Activated CD8-positive, alpha-beta T cell treated with anti-CD3 and anti-CD28 coated beads for 36 hours (primary cell): ENCODE measurements around the gene ARHGEF40. TPM values are rescaled to one million over a fixed set of nuclear protein-coding genes. Genes with fewer than 3 reads are reported as not detected.

Experiments
- ATAC-seq: fragments of 200-7000 bp; cut with Tn5 transposase; one replicate; pipeline ENCODE4 v1.10.0; 2021; ENCODE audit warnings: mild to moderate bottlenecking, moderate library complexity
- CTCF ChIA-PET: fragments of 350-600 bp; sonication (Branson Sonifier 250); formaldehyde crosslinking; loops from one replicate; lab custom pipeline; 2021; ENCODE audit warnings: antibody characterized with exemption; lab: Charles Lee
- POLR2A ChIA-PET: fragments of 350-600 bp; sonication (Branson Sonifier 250); formaldehyde crosslinking; loops from one replicate; lab custom pipeline; 2021; ENCODE audit warnings: antibody characterized with exemption; lab: Charles Lee
- DNase-seq: peaks from one replicate; pipeline ENCODE4 v3.0.0-alpha.2; 2020
- H3K27ac Mint-ChIP-seq: one replicate; pipeline ENCODE4 v1.8.0; 2021; ENCODE audit warnings: mild to moderate bottlenecking, mixed read lengths
- H3K27me3 Mint-ChIP-seq: one replicate; pipeline ENCODE4 v1.8.0; 2021; ENCODE audit warnings: mixed read lengths
- H3K36me3 Mint-ChIP-seq: one replicate; pipeline ENCODE4 v1.8.0; 2021; ENCODE audit warnings: low read depth, mixed read lengths
- H3K4me1 Mint-ChIP-seq: one replicate; pipeline ENCODE4 v1.8.0; 2021; ENCODE audit warnings: low read depth, mixed read lengths
- H3K4me3 Mint-ChIP-seq: one replicate; pipeline ENCODE4 v1.8.0; 2021; ENCODE audit warnings: mild to moderate bottlenecking, moderate library complexity, mixed read lengths
- H3K9me3 Mint-ChIP-seq: one replicate; pipeline ENCODE4 v1.8.0; 2021; ENCODE audit warnings: mixed read lengths
- CTCF ChIP-seq: fragments of 200-600 bp; IDR thresholded peaks from one replicate; pipeline ENCODE4 v1.8.0; 2022; ENCODE audit warnings: antibody characterized with exemption, mild to moderate bottlenecking
- intact Hi-C: fragments of 100-400 bp; cut with micrococcal nuclease; formaldehyde crosslinking; loops from one replicate; pipeline ENCODE4 v1.10.0; 2022
- total RNA-seq, 2 experiments: library from RNA; stranded (reverse); gene quantifications; one replicate each; pipeline ENCODE4 v1.2.3, GENCODE V29; 2021

The ARHGEF40 gene
- total RNA-seq, 2 experiments from 2014 or later, result 0.18 to 0.23 TPM

DNA sequence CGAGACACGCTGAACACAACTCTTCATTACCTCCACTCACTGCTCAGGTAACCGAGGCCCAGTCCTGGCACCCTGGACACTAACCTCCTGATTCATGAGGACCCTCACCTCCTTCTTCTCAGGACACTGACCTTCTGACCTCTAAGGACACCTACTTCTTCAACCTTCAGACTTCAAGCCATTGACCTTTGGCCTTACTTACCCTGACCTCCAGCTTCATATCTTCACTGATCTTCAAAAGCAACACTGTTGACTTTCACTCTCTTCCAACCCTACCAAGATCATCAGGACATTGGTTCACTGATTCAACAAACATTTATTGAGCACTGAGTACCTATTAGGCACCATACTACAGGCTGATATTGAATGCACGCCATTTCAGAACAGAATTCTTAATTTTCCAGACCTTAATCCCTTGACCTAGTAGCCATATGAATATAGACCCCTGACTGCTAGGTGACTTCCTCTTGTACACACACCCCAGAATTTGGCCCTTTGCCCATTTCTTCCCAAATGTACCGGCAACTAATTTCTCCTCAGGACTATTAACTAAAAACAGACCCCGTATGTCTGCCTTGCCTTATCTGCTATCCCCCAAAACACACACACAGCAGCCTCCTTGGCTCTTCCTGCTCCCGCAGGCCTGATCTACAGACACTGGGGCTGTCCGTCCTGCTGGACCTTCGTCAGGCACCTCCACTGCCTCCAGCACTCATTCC is 5.8 kb downstream of the ARHGEF40 start:
- ATAC-seq (no peak), DNase-seq (no peak)
- TF ChIP-seq CTCF, result no peak
- peaks cover 13% of the 10 kb centered on the region for H3K4me1 Mint-ChIP-seq
- H3K27ac Mint-ChIP-seq, result no peak overlapping the region
- no peaks in the 10 kb centered on the region for H3K9me3 Mint-ChIP-seq
- CTCF ChIA-PET, result interaction anchor here (1.6 to 6.4 kb wide), 2 partner anchors 17 to 61 kb away, joined by 4 to 70 read pairs; no protein-coding TSS in a partner anchor
- intact Hi-C loops, result no loop called here
- POLR2A ChIA-PET, result no interaction called here
- H3K4me3 Mint-ChIP-seq, result no peak overlapping the region
- H3K27me3 Mint-ChIP-seq, result peaks cover 22% of the 10 kb centered on the region
- no peaks in the 10 kb centered on the region for H3K36me3 Mint-ChIP-seq

DNA sequence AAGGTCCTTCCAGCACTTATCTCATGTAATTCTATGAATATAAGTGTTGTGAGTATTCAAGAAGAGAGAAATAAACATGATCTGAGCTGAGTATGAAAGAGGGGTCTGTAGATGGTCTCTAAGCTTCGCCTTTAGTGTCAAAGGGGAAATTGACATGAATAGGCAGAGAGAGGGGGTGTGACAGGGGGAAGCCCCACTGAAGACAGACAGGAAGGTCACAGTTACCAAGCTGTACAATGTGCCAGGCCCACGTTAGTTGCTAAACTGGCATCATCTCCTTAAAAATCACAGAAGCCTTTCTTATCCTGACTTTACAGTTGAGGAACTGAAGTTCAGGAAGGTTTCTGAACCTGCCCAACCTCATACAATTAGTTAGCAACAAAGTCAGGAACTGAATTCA is 7.6 kb downstream of the ARHGEF40 start:
- Mint-ChIP-seq H3K27me3 (peaks cover 7% of the 10 kb centered on the region), H3K9me3 (no peaks in the 10 kb centered on the region), H3K4me3 (no peak overlapping the region), H3K27ac (no peak overlapping the region), H3K4me1 (no peaks in the 10 kb centered on the region), H3K36me3 (no peaks in the 10 kb centered on the region)
- POLR2A ChIA-PET, result interaction anchor here (0.7 kb wide), 1 partner anchor 15 kb away, joined by 3 read pairs; no protein-coding TSS in a partner anchor
- intact Hi-C loops, result no loop called here
- DNase-seq, result no peak
- ATAC-seq, result peak; percentile 53
- CTCF ChIA-PET, result interaction anchor here (0.6 to 4.9 kb wide), 5 partner anchors 9 to 63 kb away, joined by 3 to 20 read pairs (median 13); no protein-coding TSS in a partner anchor
- no peak for TF ChIP-seq CTCF

DNA sequence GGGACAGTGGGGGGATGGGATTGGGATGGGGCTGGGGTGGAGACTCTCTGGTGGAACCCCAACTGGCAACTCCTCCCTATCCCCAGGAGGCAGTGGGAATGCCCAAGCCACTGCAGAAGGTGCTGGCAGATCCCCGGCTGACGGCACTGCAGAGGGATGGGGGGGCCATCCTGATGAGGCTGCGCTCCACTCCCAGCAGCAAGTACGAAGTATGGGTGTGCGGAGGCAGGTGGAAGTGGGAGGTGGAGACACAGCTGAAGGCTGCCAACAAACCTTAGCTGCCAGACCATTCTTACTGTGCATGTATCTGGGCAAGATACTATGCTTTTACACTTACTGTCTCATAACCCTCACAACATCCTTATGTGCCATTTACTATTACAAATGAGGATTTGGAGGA is 8.2 kb downstream of the ARHGEF40 start:
- H3K9me3 Mint-ChIP-seq, result no peaks in the 10 kb centered on the region
- peaks cover 5% of the 10 kb centered on the region for H3K27me3 Mint-ChIP-seq
- H3K4me1 Mint-ChIP-seq, result no peaks in the 10 kb centered on the region
- no peak overlapping the region for H3K4me3 Mint-ChIP-seq
- ATAC-seq (no peak), DNase-seq (no peak)
- ChIA-PET CTCF (interaction anchor here (1.2 to 4.9 kb wide), 4 partner anchors 10 to 63 kb away, joined by 4 to 20 read pairs (median 14); no protein-coding TSS in a partner anchor), POLR2A (interaction anchor here (0.7 kb wide), 1 partner anchor 14 kb away, joined by 3 read pairs; no protein-coding TSS in a partner anchor)
- intact Hi-C loops, result no loop called here
- TF ChIP-seq CTCF, result no peak
- no peak overlapping the region for H3K27ac Mint-ChIP-seq
- no peaks in the 10 kb centered on the region for H3K36me3 Mint-ChIP-seq

DNA sequence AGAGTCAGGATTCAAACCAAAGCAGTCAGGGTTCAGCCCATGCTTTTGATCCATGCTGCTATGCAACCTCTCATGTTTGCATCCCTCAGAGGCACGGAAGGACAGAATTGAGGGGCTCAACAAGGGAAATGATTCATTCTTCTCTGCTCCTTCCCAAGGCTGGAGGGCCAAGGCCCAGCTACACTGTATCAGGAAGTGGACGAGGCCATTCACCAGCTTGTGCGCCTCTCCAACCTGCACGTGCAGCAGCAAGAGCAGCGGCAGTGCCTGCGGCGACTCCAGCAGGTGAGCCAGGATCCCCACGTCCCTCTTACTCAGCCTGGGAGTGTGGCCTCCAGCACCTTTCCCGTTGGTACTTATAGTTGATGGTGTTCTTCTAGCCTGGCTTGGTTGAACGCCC is 8.6 kb downstream of the ARHGEF40 start:
- CTCF ChIA-PET, result interaction anchor here (2.9 to 4.9 kb wide), 3 partner anchors 14 to 64 kb away, joined by 13 to 20 read pairs (median 14); no protein-coding TSS in a partner anchor
- Mint-ChIP-seq H3K27ac (no peak overlapping the region), H3K9me3 (no peaks in the 10 kb centered on the region), H3K27me3 (peaks cover under 1% of the 10 kb centered on the region), H3K4me3 (no peak overlapping the region), H3K4me1 (no peaks in the 10 kb centered on the region), H3K36me3 (no peaks in the 10 kb centered on the region)
- DNase-seq (no peak), ATAC-seq (no peak)
- intact Hi-C loops, result no loop called here
- POLR2A ChIA-PET, result no interaction called here
- no peak for TF ChIP-seq CTCF
